AML-193 (cell line): ENCODE measurements around the gene SETD1A.

Source experiments
- DNase-seq, 2 experiments: peaks; one replicate each; lab custom pipeline; 2025; lab: John Stamatoyannopoulos, UW

Gene SETD1A

GRCh38 chr16:30982548-30983288, 25.2 kb downstream of the SETD1A start:
- DNase-seq, result no peak

GRCh38 chr16:30983289-30983889, 25.8 kb downstream of the SETD1A start:
- no peak for DNase-seq

- DNase-seq, result no peak
These were observed 26.5 kb downstream of the SETD1A start for GRCh38 chr16:30983898-30984610.

- peak; percentile 47 to 57 for DNase-seq
These were observed 27.3 kb downstream of the SETD1A start, which contains the start of gene HSD3B7 for GRCh38 chr16:30984669-30985400. HSD3B7 (plus strand) TSS chr16:30985207; CDS start chr16:30985659, 452 bp downstream.

- no peak for DNase-seq
These were observed 28.0 kb downstream of the SETD1A start for GRCh38 chr16:30985401-30986128.

- no peak for DNase-seq
These were observed 28.8 kb downstream of the SETD1A start for GRCh38 chr16:30986129-30986991.

GRCh38 chr16:30987581-30988190, 30.1 kb downstream of the SETD1A start:
- DNase-seq, result no peak

GRCh38 chr16:30989469-30990047, 32.0 kb downstream of the SETD1A start:
- DNase-seq, result no peak

- no peak for DNase-seq
These were observed 32.6 kb downstream of the SETD1A start for GRCh38 chr16:30990105-30990504.

- no peak for DNase-seq
These were observed 33.5 kb downstream of the SETD1A start for GRCh38 chr16:30991052-30991451.

- no peak for DNase-seq
These were observed 34.8 kb downstream of the SETD1A start for GRCh38 chr16:30992276-30992780.

- DNase-seq, result no peak
These were observed 35.6 kb downstream of the SETD1A start for GRCh38 chr16:30992931-30993816.

GRCh38 chr16:30995927-30996323, 38.4 kb downstream of the SETD1A start:
- DNase-seq, result no peak

GRCh38 chr16:30996324-30996984, 38.9 kb downstream of the SETD1A start:
- DNase-seq, result no peak

GRCh38 chr16:30996985-30997724, 39.6 kb downstream of the SETD1A start:
- DNase-seq, result no peak

GRCh38 chr16:30997725-30998711, 40.5 kb downstream of the SETD1A start:
- no peak for DNase-seq
